GM18519 (cell line): ENCODE measurements around the gene HK2.

Source experiments
- ATAC-seq: cut with Tn5 transposase; IDR thresholded peaks from one replicate; pipeline ENCODE4 v1.9.1; 2021; ENCODE audit warnings: mild to moderate bottlenecking, moderate library complexity; ENCODE audit not compliant: unreplicated experiment, low FRiP score

Gene HK2

DNA sequence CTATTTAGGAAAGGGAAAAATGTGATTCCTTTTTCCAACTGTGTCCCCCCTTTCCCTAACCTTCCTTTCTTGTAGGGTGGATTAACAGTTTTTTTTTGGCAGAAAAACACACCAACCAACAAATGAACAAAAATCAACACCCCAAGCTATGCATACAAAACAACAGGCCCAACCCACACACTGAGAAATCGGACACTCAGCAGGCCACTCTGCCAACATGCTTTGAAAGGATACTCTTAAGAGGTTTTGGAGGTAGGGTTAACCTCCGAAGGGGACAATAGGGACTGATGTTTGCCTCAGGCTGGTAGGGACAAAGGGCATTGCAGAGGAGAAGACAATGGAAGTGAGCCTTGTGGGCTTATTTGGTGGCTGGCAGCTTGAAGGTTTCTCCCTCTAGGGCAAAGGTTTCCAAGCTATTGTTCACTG, 91.4 kb downstream of the HK2 start:
- ATAC-seq: no peak

GRCh38 chr2:74927621-74928020, 93.7 kb downstream of the HK2 start:
- no peak for ATAC-seq

GRCh38 chr2:74930811-74931486, 97.0 kb downstream of the HK2 start:
- ATAC-seq: no peak

- no peak for ATAC-seq
Measured at GRCh38 chr2:74931940-74932339, 98.0 kb downstream of the HK2 start.

DNA sequence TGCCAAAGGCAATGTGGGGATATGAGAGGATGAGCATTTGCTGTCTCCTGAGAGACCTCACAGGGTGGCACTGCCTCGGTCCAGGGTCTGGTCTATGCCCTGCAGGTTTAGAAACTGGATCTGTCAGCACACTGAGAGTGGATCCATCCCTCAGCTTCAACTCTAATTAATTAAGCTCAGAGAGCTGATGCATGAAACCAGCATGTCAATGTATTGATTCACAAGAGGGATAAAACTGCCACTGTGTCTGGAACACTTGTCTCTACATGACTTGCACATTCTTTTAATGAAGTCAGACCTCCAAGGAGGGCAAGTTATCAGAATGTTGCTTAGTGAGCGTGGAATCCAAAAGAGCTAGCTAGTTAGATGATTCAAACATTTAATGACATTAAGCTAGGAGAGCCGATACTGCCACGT, 102.1 kb downstream of the HK2 start:
- ATAC-seq: no peak

DNA sequence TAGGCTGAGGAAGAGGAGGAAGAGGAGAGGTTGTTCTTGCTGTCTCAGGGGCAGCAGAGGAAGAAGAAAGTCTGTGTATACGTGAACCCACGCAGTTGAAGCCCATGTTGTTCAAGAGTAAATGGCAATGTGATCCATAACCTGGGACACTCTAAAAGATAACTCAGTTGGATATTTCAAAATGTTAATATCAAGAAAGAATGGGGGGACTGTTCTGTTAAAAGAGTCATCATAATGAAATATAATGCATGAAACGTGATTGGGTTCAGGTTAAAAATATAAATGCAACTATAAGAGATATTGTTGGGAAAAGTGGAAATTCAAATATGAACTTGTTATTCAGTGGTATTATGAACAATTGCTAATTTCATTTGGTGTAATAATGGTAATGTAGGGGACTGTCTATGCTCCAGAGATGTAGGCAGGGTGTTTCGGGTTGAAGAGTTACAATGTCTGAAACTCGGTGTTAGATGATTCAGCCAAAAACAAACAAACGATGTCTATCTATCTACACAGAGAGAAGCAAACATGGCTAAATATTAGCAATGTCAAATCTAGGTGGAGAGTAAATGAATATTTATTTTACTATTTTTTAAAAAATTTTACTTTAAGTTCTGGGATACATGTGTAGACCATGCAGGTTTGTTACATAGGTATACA, 103.4 kb downstream of the HK2 start:
- ATAC-seq: no peak

DNA sequence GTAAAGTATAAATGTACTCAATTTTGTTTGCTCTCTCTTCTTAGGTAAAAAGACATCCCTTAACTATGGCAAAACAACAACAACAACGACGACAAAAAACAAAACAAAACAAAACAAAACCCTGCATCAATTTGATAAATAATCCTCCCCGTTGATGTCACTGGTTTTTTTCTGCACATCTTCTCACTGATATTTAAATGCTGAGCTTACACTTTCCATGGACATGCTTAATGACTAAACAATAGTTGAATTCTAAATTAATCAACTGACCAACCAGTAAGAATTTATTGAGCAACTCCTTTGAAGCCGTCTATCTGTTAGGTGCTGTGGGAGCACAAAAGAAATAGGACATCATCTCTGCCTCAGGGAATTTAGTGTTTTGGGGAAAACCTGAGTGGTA, 104.3 kb downstream of the HK2 start:
- ATAC-seq: no peak

DNA sequence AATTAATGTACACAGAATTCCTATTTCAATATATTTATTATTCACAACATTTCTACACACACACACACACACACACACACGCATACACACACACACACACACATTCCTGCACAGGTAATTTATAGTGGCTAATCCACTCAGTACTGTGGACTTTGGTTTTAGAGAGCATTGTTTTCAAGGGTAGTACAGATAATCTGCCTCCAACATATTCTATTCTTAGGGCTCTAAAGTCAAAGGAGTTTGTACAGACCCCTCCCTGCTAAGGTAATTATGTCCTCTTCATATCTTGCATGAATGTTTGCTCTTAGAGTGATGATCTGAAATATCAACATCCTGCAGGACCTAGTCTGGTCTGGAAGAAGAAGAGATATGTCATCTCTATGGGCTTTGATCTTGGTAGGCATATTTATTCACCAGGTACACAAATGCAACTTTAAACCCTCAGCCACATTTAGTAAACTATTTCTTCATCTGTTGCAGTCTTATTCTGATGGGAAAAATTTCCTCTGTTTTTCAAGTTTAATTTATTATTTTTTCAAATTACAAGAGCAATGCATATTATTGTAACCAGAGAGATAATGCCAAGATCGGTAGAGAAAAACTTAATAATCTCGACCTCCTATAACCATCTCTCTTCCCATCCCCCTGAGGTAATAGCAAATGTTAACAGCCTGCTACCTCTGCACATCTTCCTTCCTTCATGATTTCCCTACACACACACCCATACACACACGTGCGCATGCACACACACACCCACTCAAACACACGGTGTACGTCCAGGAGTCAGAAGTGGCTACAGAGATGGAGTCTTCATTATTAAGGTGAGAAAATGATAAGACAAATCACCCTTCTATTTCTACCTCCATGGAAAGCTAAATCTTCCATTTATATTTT, 106.2 kb downstream of the HK2 start:
- no peak for ATAC-seq

DNA sequence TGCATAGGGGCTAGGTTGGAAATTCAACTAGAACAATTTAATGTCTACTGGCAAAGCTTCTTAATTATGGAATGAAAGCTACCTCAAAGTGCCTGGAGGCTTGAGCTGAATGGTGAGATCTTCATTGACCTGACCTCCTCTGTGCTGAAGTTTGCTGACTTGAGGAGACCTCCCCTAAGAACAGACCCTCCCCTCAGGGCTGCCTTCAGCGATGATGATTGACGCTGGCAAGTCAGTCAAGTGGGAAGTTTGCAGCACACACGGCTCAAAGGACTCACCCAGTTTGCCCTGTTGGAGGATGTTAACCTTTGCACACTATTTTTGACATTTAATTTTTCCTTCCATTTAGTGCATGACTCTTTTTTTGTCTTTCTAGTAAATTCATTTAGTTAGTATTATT, 107.4 kb downstream of the HK2 start:
- ATAC-seq: no peak

DNA sequence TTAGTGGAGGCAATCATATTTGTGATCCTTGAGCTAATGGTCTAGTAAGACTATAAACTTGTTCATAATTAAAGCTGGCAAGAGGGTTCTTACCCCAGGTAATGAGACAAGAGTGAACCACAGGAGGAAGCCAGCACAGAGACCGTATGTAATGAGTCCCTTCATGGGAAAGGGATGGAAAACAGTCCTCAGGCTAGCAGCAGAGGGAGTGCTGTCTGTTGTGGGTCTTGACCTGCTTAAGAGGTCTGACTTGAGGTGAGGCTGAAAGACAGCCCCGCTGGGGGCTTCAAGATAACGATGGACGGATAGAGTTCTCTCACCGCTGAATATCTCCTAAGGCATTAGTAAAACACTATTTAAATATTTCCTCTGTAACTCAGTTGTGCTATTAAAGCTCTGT, 108.3 kb downstream of the HK2 start:
- no peak for ATAC-seq
